GM18502 (cell line): Measurements from ENCODE around the gene SMPX.

ENCODE experiments used
- ATAC-seq: cut with Tn5 transposase; IDR thresholded peaks from one replicate; pipeline ENCODE4 v1.9.1; 2021; ENCODE audit warnings: mild to moderate bottlenecking; ENCODE audit not compliant: unreplicated experiment, poor library complexity

SMPX gene

DNA sequence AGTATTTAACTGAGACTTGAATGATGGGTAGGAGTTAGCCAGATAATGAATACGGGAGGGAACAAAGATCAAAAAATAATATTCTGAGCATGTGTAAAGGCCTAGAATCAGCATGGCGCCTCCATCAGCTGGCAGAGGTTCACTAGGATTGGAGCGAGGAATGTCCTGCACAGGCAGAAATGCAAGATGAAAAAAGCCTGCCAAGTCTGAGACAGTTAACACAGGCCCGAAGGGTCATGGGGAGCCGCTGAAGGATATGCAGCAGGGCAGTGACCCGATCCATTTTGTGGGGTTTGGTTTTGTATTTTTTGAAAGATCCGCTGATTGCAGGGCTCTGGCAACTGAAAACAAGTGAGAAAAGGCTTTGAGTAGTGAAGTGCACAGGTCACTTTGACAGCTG, 40.1 kb downstream of the SMPX start:
- no peak for ATAC-seq

- no peak for ATAC-seq
Observed at GRCh38 chrX:21715825-21716224, 42.1 kb downstream of the SMPX start.

DNA sequence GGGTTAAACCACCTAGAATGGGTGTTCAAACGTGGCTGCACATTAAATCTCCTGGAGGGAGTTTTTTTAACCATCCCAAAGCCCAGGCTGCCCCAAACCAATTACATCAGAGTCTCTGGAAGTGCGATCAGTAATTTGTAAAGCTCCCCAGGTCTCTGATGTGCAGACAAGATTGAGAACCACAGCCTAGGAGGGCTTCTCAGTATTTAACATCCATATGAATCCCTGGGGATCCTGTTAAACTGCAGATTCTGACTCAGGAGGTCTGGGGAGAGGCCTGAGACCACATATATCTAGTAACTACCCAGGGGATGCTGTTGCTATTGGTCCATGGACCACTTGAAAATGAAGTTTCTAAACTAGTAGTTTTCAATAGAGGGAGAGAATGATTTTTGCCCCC, 42.6 kb downstream of the SMPX start:
- ATAC-seq: no peak

GRCh38 chrX:21711848-21712197, 46.1 kb downstream of the SMPX start:
- ATAC-seq: no peak

DNA sequence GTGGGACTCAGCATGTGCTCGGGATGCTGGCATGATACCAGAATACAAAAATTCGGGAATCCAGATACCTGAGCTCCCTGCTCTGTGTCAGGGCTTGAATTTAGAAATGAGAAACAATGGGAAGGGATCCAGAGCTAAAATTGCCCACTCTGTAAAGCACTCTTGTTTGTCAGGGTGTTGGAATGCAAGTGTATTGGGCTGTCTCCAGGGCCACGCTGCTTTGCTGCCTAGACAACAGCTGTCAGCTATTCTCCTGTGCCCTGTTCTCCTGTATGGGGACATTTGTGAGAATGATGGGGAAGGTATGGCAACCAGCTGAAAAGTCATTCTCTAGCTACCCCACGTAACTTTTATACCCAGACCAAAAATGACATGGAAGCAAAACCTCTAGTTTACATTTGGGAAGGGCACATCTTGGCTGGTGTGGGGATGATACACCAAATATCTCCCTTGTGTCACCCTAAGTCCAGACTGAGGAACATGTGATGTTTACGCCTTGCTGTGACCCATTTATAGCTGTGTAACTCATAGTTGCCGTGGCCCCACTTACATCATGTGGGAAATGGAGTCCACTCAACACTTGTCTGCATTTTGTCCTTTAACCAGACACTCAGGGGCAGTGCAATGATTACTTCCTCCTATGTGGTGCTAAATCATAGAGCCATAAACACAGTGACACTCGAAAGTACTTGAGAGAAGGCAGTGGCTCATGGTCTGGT, 46.6 kb downstream of the SMPX start:
- no peak for ATAC-seq

DNA sequence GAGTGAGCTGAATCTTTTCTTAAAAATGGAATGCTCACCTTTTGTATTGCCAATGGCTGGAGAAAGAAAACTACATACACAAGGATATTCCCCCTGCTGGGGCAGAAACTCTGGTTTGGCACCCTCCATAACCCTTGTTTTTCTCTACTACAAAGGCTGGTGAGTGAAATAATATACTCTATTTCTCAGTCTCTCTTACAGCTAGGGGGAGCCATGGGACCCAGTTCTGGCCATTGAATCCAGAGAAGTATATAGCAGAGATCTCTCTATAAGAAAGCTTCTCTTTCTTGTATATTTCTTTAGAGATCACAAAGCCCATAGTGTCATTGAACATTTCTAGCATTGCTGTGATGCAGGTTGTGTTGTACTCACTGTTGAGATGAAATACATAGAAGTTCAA, 49.8 kb downstream of the SMPX start:
- ATAC-seq: no peak

DNA sequence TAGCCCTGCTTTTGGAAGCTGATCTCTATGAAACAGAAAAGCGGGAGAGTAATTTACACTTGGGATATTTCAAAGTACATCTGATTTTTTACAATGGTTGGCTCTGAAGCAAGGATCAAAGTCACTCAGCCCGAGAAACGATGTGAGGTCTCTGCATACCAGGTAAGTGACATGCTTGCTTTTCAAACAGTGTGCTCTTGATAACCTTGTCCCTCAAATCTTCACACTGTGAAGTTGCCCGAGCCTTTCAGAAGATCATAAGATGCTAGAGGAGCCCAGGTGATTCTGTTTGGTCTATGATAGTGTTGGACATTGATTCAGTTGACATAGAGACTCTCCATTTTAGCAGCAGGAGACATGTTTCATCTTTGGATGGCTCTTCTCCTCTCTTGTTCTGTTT, 52.7 kb downstream of the SMPX start:
- ATAC-seq: no peak

DNA sequence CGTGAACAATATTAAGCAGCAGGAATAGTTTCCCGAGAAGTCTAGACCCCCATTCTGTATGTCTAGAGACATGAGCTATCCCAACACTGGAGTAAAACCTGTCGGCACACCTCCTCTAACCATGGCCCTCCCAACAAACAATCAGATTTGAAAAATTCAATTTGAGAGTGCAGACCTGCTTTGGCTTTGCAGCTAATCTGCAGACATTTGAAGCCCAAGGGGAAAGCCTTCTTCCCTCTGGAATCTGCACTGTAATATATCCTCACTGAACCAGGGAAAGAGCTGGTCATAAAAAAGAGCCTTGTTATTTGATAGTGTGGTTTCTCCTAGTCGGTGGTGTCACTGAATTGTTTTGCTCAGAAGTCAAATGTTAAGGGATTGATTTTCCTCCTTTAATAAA, 55.2 kb downstream of the SMPX start:
- no peak for ATAC-seq

- ATAC-seq: no peak
Observed at GRCh38 chrX:21700967-21701366, 56.9 kb downstream of the SMPX start.

DNA sequence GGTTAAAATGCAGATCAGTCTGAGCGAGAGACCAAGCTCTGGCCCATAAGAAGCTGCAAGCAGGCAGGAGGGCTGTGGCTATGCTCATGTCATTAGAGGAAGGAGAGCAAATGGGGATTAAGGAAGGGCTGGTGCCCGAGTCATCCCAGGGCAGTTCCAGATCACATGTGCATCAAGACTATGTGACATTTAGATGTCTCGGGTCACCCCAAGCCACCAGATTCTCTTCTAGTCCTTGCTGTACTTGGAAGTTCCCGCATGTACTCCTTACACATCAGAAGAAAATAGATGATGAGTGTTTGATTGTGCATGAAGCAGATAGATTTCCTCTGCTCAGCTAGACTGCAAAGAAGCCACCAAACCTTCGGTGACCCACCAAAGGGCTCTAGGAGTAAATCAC, 57.6 kb downstream of the SMPX start:
- ATAC-seq: no peak

- ATAC-seq: no peak
Observed at GRCh38 chrX:21699136-21699535, 58.8 kb downstream of the SMPX start.

GRCh38 chrX:21698272-21698671, 59.6 kb downstream of the SMPX start:
- no peak for ATAC-seq

- ATAC-seq: no peak
Observed at GRCh38 chrX:21691512-21692018, 66.4 kb downstream of the SMPX start.

DNA sequence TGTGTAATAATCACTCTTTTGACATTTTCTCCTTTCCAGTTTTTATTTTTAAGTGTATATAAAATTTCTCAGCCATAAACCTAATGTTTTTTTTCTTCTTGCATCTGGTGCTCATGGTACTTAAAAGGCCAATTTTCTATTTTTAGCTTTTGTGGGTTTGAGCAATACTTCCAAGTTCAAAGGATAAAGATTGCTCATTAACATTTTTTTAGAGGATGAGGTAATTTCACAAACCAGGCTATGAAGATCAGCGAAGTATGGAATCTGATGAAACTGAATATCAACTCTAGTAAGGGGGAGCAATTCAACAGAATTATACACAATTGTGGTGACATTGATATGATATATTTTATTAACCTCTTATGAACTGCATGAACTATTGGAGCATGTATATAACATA, 74.0 kb downstream of the SMPX start:
- no peak for ATAC-seq

GRCh38 chrX:21678048-21678612, 79.8 kb downstream of the SMPX start:
- ATAC-seq: no peak

- ATAC-seq: no peak
Observed at GRCh38 chrX:21675931-21676330, 82.0 kb downstream of the SMPX start.

DNA sequence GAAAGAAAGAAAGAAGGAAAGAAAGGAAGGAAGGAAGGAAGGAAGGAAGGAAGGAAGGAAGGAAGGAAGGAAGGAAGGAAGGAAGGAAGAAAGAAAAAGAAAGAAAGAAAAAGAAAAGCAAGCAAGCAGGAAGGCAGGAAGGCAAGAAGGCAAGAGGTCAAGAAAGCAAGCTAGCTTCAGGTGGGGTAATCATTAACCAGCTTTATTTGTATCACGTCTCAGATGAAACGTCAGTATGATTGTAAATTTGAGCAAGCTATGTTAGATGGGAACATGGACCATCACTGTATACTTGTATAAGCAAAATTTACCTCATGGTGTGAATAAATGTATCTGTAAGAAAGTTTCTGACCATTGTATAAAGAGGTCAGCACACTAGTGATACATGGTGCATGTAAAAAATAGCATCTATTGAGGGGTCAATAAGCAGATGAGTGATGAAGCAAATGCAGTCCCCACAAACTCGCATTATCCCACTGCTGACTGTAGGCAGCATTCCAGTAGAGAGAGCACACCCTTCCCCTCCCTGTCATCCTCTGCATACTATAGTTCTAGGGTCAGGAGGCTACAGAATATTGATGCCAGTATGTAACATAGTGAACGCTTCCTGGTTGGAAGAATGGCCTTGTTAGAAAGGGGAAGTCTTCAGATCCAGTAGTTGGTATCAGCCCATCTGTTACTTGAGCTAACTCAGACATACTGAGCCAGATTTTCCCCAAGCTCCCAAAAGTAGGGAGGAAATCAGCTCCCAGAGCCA, 83.3 kb downstream of the SMPX start:
- ATAC-seq: no peak

DNA sequence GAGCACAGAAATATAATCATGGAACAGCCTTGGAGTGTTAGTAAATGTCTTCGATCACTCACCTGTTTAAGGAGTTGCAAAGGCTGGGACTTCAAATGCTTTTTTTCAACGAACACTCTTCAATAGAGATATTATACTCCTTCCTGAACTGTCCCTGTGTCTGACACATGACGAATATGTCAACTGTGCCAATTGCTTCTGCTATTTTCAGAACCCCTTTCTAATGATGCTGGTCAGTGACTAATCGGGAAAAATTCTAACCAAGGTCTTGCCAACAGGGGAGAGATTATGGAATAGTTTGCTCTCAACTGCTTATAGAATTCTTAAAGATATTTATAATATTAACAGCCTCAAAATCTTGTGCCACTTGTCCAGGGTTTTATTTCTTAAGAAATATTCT, 91.2 kb downstream of the SMPX start:
- ATAC-seq: no peak

GRCh38 chrX:21666252-21666651, 91.7 kb downstream of the SMPX start:
- ATAC-seq: no peak

- ATAC-seq: no peak
Observed at GRCh38 chrX:21662761-21663160, 95.2 kb downstream of the SMPX start.

- no peak for ATAC-seq
Observed at GRCh38 chrX:21661316-21661715, 96.6 kb downstream of the SMPX start.

GRCh38 chrX:21660156-21660555, 97.8 kb downstream of the SMPX start:
- ATAC-seq: no peak
